SU-DHL-6 (cell line): Measurements from ENCODE around the gene ZCCHC7.

Source experiments
- EZH2phosphoT487 ChIP-seq: fragments of 200-600 bp; sonication (generic), shearing (Covaris generic); conservative IDR thresholded peaks from 2 replicates; pipeline ENCODE4 v1.6.1; 2018; ENCODE audit warnings: mild to moderate bottlenecking, antibody characterized with exemption, low read length, moderate library complexity, mixed read lengths
- TF ChIP-seq, protein P1 (sequence below): fragments of 200-600 bp; sonication (generic); IDR thresholded peaks from one replicate; pipeline ENCODE4 v1.5.1; 2017; ENCODE audit warnings: antibody characterized with exemption, mild to moderate bottlenecking, low read length, moderate library complexity; ENCODE audit not compliant: insufficient read depth, poor library complexity, severe bottlenecking

DNA sequence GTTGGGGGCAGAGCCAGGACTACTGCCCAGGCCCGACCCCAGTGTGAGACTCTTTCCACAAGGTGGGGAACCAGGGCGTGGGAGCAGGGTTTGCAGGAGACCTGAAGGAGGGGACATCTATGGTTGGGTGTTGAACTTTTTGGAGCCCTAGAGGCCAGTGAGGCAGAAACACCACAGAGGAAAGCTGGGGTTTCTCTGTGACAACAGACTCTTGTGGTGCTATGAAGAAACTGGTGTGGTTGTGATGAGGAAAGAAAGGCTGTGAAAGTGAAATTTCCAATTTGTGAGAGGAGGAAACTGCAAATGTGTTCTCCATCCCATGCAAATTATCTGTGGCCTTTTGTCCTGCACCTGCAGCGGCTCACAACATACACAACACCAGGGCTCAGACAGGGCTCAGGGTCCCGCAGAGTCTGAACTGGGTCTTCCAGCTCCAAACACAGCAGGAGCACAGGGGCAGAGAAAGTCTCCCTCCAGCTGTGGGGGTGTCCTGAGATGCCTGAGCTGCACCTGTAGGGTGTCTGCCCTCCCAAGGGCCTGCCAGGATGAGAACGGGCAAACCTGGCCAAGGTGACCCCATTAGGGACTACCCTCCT lies 250.7 kb downstream of the ZCCHC7 start:
- TF ChIP-seq, protein P1, sequence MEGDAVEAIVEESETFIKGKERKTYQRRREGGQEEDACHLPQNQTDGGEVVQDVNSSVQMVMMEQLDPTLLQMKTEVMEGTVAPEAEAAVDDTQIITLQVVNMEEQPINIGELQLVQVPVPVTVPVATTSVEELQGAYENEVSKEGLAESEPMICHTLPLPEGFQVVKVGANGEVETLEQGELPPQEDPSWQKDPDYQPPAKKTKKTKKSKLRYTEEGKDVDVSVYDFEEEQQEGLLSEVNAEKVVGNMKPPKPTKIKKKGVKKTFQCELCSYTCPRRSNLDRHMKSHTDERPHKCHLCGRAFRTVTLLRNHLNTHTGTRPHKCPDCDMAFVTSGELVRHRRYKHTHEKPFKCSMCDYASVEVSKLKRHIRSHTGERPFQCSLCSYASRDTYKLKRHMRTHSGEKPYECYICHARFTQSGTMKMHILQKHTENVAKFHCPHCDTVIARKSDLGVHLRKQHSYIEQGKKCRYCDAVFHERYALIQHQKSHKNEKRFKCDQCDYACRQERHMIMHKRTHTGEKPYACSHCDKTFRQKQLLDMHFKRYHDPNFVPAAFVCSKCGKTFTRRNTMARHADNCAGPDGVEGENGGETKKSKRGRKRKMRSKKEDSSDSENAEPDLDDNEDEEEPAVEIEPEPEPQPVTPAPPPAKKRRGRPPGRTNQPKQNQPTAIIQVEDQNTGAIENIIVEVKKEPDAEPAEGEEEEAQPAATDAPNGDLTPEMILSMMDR, result no peak
- no peak for TF ChIP-seq EZH2phosphoT487
